Peyer's patch (tissue), 4 donors: Measurements from ENCODE around the gene SLC47A2. TPM values are rescaled to one million over a fixed set of nuclear protein-coding genes. Genes with fewer than 3 reads are reported as not detected.

ENCODE experiments used
- DNase-seq, 3 donors: peaks; one replicate each; pipeline ENCODE4 v3.0.0-alpha.2; 2017 to 2019
- H3K27ac ChIP-seq, 4 donors: fragments of 200-600 bp; sonication (generic); one replicate each; pipeline ENCODE4 v1.5.1; 2016 to 2019
- H3K27me3 ChIP-seq, 2 donors: fragments of 200-600 bp; sonication (generic); one replicate each; pipeline ENCODE4 v1.5.1; 2019
- H3K36me3 ChIP-seq, 3 donors: fragments of 200-600 bp; sonication (generic); one replicate each; pipeline ENCODE4 v1.5.1; 2016 to 2019
- H3K4me1 ChIP-seq, 4 donors: fragments of 200-600 bp; sonication (generic); one replicate each; pipeline ENCODE4 v1.5.1; 2016 to 2019
- H3K4me3 ChIP-seq, 4 donors: fragments of 200-600 bp; sonication (generic); 1 replicate in 3 of 4; 2 replicates in 1 of 4; pipeline ENCODE4 v1.5.1; 2016 to 2019; ENCODE audit warnings: mild to moderate bottlenecking in 1 of 4
- H3K9me3 ChIP-seq, 4 donors: fragments of 200-600 bp; sonication (generic); one replicate each; pipeline ENCODE4 v1.5.1; 2016 to 2019; ENCODE audit warnings: mild to moderate bottlenecking in 1 of 4
- POLR2A ChIP-seq, 2 donors: fragments of 450-650 bp; IDR thresholded peaks; one replicate each; pipeline ENCODE4 v1.5.1; 2017; ENCODE audit warnings: antibody characterized with exemption in 2 of 2, mild to moderate bottlenecking in 2 of 2, moderate library complexity in 2 of 2
- small RNA-seq, 2 donors: library from RNA; depleted of rRNA; stranded (forward); fragments of <200 nt; gene quantifications; one replicate each; pipeline ENCODE3, GENCODE V24; 2016
- total RNA-seq, 4 donors: library from RNA; depleted of rRNA; stranded (reverse); fragments of >200 nt; gene quantifications; one replicate each; pipeline ENCODE4 v1.1.0, GENCODE V29; 2016
- TF ChIP-seq, protein P1 (sequence below), 6 experiments: fragments of 450-650 bp in 4 of 6; fragments of 200-600 bp in 2 of 6; sonication (generic) in 1 of 6; IDR thresholded peaks; one replicate each; pipeline ENCODE4 v1.5.1; 2017 to 2019; ENCODE audit warnings: antibody characterized with exemption in 6 of 6, mild to moderate bottlenecking in 3 of 6, moderate library complexity in 1 of 6

Gene SLC47A2
- total RNA-seq, 4 donors from 2014 or later = 3.9 to 6.8 (median 6.3) TPM; not detected in 1

DNA sequence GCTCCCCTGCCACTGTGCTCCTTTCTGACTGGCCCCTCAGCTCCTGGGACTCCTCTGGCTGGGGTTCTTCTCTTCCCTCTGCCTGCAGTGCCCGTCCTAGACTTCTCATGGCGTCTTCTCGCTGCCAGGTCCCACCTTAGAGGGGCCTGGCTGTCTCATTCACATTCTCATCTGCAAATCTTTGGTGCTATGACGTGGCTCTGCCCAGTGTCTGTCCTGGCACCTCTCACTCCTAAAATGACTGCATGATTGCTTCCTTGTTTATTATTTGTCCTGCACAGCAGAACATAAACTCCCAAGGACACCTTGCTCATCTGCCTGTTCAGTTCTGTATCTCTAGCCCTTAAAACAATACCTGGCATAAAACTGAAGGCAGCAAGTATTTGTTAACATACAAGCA, 86.3 kb downstream of the SLC47A2 start:
- no peak for TF ChIP-seq POLR2A (IDR thresholded peaks at IDR 0.05)
- TF ChIP-seq, protein P1, sequence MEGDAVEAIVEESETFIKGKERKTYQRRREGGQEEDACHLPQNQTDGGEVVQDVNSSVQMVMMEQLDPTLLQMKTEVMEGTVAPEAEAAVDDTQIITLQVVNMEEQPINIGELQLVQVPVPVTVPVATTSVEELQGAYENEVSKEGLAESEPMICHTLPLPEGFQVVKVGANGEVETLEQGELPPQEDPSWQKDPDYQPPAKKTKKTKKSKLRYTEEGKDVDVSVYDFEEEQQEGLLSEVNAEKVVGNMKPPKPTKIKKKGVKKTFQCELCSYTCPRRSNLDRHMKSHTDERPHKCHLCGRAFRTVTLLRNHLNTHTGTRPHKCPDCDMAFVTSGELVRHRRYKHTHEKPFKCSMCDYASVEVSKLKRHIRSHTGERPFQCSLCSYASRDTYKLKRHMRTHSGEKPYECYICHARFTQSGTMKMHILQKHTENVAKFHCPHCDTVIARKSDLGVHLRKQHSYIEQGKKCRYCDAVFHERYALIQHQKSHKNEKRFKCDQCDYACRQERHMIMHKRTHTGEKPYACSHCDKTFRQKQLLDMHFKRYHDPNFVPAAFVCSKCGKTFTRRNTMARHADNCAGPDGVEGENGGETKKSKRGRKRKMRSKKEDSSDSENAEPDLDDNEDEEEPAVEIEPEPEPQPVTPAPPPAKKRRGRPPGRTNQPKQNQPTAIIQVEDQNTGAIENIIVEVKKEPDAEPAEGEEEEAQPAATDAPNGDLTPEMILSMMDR (IDR thresholded peaks at IDR 0.05) = no peak
- Histone ChIP-seq H3K27ac (no peak overlapping the region), H3K4me1 (no peaks in the 10 kb centered on the region), H3K27me3 (no peaks in the 10 kb centered on the region), H3K4me3 (no peak overlapping the region), H3K36me3 (no peaks in the 10 kb centered on the region), H3K9me3 (no peaks in the 10 kb centered on the region)
- DNase-seq = no peak

DNA sequence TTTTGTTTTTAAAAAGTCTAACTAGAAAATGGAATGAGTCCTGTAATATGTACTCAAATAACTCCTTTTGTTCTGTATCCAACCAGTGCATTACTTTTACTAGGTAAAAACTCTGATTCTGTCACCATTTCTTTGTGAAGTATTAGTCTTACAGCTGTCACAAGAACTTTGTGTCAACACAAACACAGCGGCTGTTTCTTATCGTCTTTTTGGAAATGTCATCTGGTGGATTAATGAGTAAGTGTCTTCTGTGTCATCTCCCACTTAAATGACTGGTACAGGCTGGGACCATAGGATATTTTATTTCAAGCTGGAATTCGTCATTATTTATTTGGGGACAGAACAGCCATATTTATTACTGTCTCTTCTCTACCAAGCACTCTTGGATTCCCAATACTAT, 86.9 kb downstream of the SLC47A2 start:
- Histone ChIP-seq H3K4me1 (no peaks in the 10 kb centered on the region), H3K27me3 (no peaks in the 10 kb centered on the region)
- TF ChIP-seq POLR2A (IDR thresholded peaks at IDR 0.05) = no peak
- TF ChIP-seq, protein P1 (IDR thresholded peaks at IDR 0.05) = no peak

More for the DNA sequence above, 86.9 kb downstream of the SLC47A2 start:
- Histone ChIP-seq H3K4me3 (no peak overlapping the region), H3K9me3 (no peaks in the 10 kb centered on the region), H3K36me3 (no peaks in the 10 kb centered on the region), H3K27ac (no peak overlapping the region)
- no peak for DNase-seq

Small RNA genes lying within 50 kb of the gene (small RNA-seq; reads per million reads assigned to genes)
- gene RF00322 = 0 reads per million in 2 donors

Other genes with a start within 250 kb of the SLC47A2 start
- 1 to 10 TPM in 2 of 4 donors, not detected in 2; 1.2 to 3.8 TPM for gene SLC47A1, start 182.7 kb downstream of the SLC47A2 start, total RNA-seq
- gene ALDH3A2, start 67.8 kb downstream of the SLC47A2 start, total RNA-seq = 100 to 1,000 TPM; 171 to 330 (median 269) TPM
- 10 to 100 TPM in 1 of 4 donors, 1 to 10 TPM in 3; 1.7 to 23.1 (median 3.2) TPM for gene ALDH3A1, start 31.7 kb upstream of the SLC47A2 start, total RNA-seq
- gene ULK2, start 151.4 kb upstream of the SLC47A2 start, total RNA-seq = 1 to 10 TPM; 2.8 to 8.8 (median 5.3) TPM